Liver (tissue), 3 donors: ENCODE data around the gene TIMM22.

Experiments
- FOXA1 ChIP-seq: IDR thresholded peaks from 2 replicates; pipeline ENCODE4 v1.6.1; 2016; ENCODE audit warnings: antibody characterized with exemption
- GABPA ChIP-seq, 2 donors: IDR thresholded peaks in 1 of 2; conservative IDR thresholded peaks in 1 of 2; 2 replicates each; pipeline ENCODE4 v1.6.1; 2016; ENCODE audit warnings: antibody characterized with exemption in 2 of 2, mild to moderate bottlenecking in 1 of 2, moderate library complexity in 1 of 2
- JUND ChIP-seq, 2 donors: IDR thresholded peaks; 2 replicates each; pipeline ENCODE4 v1.6.1; 2016; ENCODE audit warnings: antibody characterized with exemption in 2 of 2
- NR2F2 ChIP-seq: IDR thresholded peaks from 2 replicates; pipeline ENCODE4 v1.6.1; 2016; ENCODE audit warnings: antibody characterized with exemption
- RAD21 ChIP-seq, 2 donors: IDR thresholded peaks; 2 replicates each; pipeline ENCODE4 v1.6.1; 2016; ENCODE audit warnings: antibody characterized with exemption in 2 of 2, mild to moderate bottlenecking in 2 of 2
- RXRA ChIP-seq, 2 donors: IDR thresholded peaks; 2 replicates each; pipeline ENCODE4 v1.6.1; 2017 to 2018; ENCODE audit warnings: antibody characterized with exemption in 2 of 2, mild to moderate bottlenecking in 1 of 2
- SP1 ChIP-seq: IDR thresholded peaks from 2 replicates; pipeline ENCODE4 v1.6.1; 2018; ENCODE audit warnings: antibody characterized with exemption, mild to moderate bottlenecking
- TAF1 ChIP-seq: conservative IDR thresholded peaks from 2 replicates; pipeline ENCODE4 v1.6.1; 2016; ENCODE audit warnings: antibody characterized with exemption, mild to moderate bottlenecking
- YY1 ChIP-seq: IDR thresholded peaks from 2 replicates; pipeline ENCODE4 v1.6.1; 2016; ENCODE audit warnings: antibody characterized with exemption, mild to moderate bottlenecking
- TF ChIP-seq, protein P1 (sequence below): IDR thresholded peaks from 2 replicates; pipeline ENCODE4 v1.6.1; 2016; ENCODE audit warnings: antibody characterized with exemption
- TF ChIP-seq, protein P2 (sequence below): fragments of 150-350 bp; IDR thresholded peaks from 2 replicates; pipeline ENCODE4 v1.5.1; 2017; ENCODE audit warnings: improper control_type of control experiment, low read depth, low read length; ENCODE audit not compliant: missing input control
- TF ChIP-seq, protein P3 (sequence below): IDR thresholded peaks from 2 replicates; pipeline ENCODE4 v1.6.1; 2016; ENCODE audit warnings: antibody characterized with exemption, mild to moderate bottlenecking
- TF ChIP-seq, protein P4 (sequence below): IDR thresholded peaks from 2 replicates; pipeline ENCODE4 v1.6.1; 2016; ENCODE audit warnings: antibody characterized with exemption
- TF ChIP-seq, protein P5 (sequence below): IDR thresholded peaks from 2 replicates; pipeline ENCODE4 v1.6.1; 2016; ENCODE audit warnings: antibody characterized with exemption
- donor health status: healthy.
- donor health status: healthy.

DNA sequence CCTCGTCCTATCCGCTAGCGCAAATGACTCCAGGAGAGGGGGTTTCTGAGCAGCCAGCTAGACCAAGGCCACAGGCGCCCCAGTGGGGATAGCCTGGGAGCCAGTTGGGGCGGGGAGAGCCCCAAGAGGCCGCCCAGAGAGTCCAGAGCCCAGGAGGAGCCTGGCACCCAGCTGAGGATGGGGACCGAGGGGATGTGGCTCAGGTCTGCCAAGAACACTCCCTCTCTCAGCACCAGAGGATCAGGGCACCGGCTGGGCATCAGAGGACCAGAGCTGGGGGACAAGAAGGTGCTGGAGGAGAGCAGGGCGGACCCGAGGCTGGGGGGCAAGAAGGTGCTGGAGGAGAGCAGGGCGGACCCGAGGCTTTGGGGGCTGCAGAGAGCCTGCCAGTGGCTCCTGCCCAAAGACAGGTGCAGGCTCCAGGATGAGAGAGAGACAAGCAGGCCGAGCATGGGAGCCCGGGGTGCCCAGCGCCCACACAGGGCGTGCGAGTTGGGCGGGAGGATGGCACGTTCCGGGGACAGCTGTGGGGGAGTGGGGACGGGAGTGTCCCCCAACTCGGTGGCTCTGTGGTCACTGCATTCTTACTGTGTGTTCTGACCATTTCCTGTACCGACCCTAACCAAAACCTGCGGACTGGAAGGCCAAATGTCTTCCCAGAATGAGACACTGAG is 39.4 kb downstream of the TIMM22 start:
- TF ChIP-seq, protein P1, sequence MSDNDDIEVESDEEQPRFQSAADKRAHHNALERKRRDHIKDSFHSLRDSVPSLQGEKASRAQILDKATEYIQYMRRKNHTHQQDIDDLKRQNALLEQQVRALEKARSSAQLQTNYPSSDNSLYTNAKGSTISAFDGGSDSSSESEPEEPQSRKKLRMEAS = no peak
- TF ChIP-seq, protein P2, sequence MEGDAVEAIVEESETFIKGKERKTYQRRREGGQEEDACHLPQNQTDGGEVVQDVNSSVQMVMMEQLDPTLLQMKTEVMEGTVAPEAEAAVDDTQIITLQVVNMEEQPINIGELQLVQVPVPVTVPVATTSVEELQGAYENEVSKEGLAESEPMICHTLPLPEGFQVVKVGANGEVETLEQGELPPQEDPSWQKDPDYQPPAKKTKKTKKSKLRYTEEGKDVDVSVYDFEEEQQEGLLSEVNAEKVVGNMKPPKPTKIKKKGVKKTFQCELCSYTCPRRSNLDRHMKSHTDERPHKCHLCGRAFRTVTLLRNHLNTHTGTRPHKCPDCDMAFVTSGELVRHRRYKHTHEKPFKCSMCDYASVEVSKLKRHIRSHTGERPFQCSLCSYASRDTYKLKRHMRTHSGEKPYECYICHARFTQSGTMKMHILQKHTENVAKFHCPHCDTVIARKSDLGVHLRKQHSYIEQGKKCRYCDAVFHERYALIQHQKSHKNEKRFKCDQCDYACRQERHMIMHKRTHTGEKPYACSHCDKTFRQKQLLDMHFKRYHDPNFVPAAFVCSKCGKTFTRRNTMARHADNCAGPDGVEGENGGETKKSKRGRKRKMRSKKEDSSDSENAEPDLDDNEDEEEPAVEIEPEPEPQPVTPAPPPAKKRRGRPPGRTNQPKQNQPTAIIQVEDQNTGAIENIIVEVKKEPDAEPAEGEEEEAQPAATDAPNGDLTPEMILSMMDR = no peak
- no peak for TF ChIP-seq SP1
- TF ChIP-seq GABPA (IDR thresholded peaks at IDR 0.05 in 1 of 2, conservative IDR thresholded peaks at IDR 0.05 in 1 of 2) = no peak
- TF ChIP-seq, protein P3, sequence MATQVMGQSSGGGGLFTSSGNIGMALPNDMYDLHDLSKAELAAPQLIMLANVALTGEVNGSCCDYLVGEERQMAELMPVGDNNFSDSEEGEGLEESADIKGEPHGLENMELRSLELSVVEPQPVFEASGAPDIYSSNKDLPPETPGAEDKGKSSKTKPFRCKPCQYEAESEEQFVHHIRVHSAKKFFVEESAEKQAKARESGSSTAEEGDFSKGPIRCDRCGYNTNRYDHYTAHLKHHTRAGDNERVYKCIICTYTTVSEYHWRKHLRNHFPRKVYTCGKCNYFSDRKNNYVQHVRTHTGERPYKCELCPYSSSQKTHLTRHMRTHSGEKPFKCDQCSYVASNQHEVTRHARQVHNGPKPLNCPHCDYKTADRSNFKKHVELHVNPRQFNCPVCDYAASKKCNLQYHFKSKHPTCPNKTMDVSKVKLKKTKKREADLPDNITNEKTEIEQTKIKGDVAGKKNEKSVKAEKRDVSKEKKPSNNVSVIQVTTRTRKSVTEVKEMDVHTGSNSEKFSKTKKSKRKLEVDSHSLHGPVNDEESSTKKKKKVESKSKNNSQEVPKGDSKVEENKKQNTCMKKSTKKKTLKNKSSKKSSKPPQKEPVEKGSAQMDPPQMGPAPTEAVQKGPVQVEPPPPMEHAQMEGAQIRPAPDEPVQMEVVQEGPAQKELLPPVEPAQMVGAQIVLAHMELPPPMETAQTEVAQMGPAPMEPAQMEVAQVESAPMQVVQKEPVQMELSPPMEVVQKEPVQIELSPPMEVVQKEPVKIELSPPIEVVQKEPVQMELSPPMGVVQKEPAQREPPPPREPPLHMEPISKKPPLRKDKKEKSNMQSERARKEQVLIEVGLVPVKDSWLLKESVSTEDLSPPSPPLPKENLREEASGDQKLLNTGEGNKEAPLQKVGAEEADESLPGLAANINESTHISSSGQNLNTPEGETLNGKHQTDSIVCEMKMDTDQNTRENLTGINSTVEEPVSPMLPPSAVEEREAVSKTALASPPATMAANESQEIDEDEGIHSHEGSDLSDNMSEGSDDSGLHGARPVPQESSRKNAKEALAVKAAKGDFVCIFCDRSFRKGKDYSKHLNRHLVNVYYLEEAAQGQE = no peak
- TF ChIP-seq YY1 = no peak
- TF ChIP-seq RAD21 (IDR thresholded peaks at IDR 0.05) = no peak
- no peak for TF ChIP-seq FOXA1
- no peak for TF ChIP-seq RXRA (IDR thresholded peaks at IDR 0.05)
- TF ChIP-seq, protein P4, sequence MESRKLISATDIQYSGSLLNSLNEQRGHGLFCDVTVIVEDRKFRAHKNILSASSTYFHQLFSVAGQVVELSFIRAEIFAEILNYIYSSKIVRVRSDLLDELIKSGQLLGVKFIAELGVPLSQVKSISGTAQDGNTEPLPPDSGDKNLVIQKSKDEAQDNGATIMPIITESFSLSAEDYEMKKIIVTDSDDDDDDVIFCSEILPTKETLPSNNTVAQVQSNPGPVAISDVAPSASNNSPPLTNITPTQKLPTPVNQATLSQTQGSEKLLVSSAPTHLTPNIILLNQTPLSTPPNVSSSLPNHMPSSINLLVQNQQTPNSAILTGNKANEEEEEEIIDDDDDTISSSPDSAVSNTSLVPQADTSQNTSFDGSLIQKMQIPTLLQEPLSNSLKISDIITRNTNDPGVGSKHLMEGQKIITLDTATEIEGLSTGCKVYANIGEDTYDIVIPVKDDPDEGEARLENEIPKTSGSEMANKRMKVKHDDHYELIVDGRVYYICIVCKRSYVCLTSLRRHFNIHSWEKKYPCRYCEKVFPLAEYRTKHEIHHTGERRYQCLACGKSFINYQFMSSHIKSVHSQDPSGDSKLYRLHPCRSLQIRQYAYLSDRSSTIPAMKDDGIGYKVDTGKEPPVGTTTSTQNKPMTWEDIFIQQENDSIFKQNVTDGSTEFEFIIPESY = no peak
- TF ChIP-seq, protein P5, sequence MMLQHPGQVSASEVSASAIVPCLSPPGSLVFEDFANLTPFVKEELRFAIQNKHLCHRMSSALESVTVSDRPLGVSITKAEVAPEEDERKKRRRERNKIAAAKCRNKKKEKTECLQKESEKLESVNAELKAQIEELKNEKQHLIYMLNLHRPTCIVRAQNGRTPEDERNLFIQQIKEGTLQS = no peak
- TF ChIP-seq TAF1 = no peak
- TF ChIP-seq NR2F2 = no peak
- TF ChIP-seq JUND (IDR thresholded peaks at IDR 0.05) = no peak
